Upper lobe of left lung (tissue), 6 donors: Measurements from ENCODE around the gene EHD2. TPM values are rescaled to one million over a fixed set of nuclear protein-coding genes. Genes with fewer than 3 reads are reported as not detected.
A peak's percentile ranks its signal among the peaks of the same experiment; 100 is the strongest.

Experiments
- ATAC-seq, 2 donors: fragments of 200-7000 bp; cut with Tn5 transposase; one replicate each; pipeline ENCODE4 v1.9.1; 2022; ENCODE audit warnings: mild to moderate bottlenecking in 2 of 2, moderate library complexity in 2 of 2; ENCODE audit not compliant: low FRiP score in 2 of 2
- DNase-seq, 2 donors: peaks; one replicate each; pipeline ENCODE4 v3.0.0-alpha.2; 2019 to 2020
- H3K27ac ChIP-seq, 4 donors: fragments of 200-600 bp; sonication (generic); one replicate each; pipeline ENCODE4 v1.5.1; 2016 to 2019
- H3K27me3 ChIP-seq, 4 donors: fragments of 200-600 bp; sonication (generic); one replicate each; pipeline ENCODE4 v1.5.1; 2017 to 2019
- H3K36me3 ChIP-seq, 4 donors: fragments of 200-600 bp; sonication (generic); one replicate each; pipeline ENCODE4 v1.5.1; 2016 to 2019
- H3K4me1 ChIP-seq, 4 donors: fragments of 200-600 bp; sonication (generic); one replicate each; pipeline ENCODE4 v1.5.1; 2018 to 2019
- H3K4me3 ChIP-seq, 4 donors: fragments of 200-600 bp; sonication (generic); one replicate each; pipeline ENCODE4 v1.5.1; 2017 to 2019; ENCODE audit warnings: mild to moderate bottlenecking in 2 of 4, moderate library complexity in 1 of 4
- H3K9me3 ChIP-seq, 4 donors: fragments of 200-600 bp; sonication (generic); one replicate each; pipeline ENCODE4 v1.5.1; 2018 to 2019
- EP300 ChIP-seq, 4 donors: sonication (generic); formaldehyde crosslinking; IDR thresholded peaks; one replicate each; pipeline ENCODE4 v1.5.1; 2017; ENCODE audit warnings: antibody characterized with exemption in 4 of 4, control low read depth in 2 of 4
- POLR2A ChIP-seq, 4 donors: fragments of 450-650 bp; IDR thresholded peaks; one replicate each; pipeline ENCODE4 v1.5.1; 2016 to 2017; ENCODE audit warnings: antibody characterized with exemption in 4 of 4, mild to moderate bottlenecking in 2 of 4
- POLR2AphosphoS5 ChIP-seq, 2 donors: sonication (generic); formaldehyde crosslinking; IDR thresholded peaks; one replicate each; pipeline ENCODE4 v1.5.1; 2017; ENCODE audit warnings: antibody characterized with exemption in 2 of 2
- WGBS, 2 donors: methylation state at CpG; one replicate each; pipeline ENCODE4 v1.1.5; 2017 to 2018; 5-methylcytosine and 5-hydroxymethylcytosine counted together
- total RNA-seq, 6 donors: library from RNA; depleted of rRNA in 4 of 6; stranded (reverse); fragments of >200 nt in 4 of 6; gene quantifications; one replicate each; pipeline versions ENCODE4 v1.1.0 to v1.2.1, GENCODE V29; 2016 to 2021
- TF ChIP-seq, protein P1 (sequence below), 6 experiments: fragments of 450-650 bp in 4 of 6; fragments of 200-600 bp in 2 of 6; sonication (generic) in 2 of 6; IDR thresholded peaks; one replicate each; pipeline ENCODE4 v1.5.1; 2016 to 2019; ENCODE audit warnings: antibody characterized with exemption in 6 of 6
- donor health status: DM: no; HTN: no; CAD: no; lungs with moderate emphysema.
- donor health status: DM: no; HTN: yes; CAD: no; lungs with severe emphysema.

The EHD2 gene
- total RNA-seq, 6 donors from 2014 or later = 80.7 to 426 (median 181) TPM

DNA sequence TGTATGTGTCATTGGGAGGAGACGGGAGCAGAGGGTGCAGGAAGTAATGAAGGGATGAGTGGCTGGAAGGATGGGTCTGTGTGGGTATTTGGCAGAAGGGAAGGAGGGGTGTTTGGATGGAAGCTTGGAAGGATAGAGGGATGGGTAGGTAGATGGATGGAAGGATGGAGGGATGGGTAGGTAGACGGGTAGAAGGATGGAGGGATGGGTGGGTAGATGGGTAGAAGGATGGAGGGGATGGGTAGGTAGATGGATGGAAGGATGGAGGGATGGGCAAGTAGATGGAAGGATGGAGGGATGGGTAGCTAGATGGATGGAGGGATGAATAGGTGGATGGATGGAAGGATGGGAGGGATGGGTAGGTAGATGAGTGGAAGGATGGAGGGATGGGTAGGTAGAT, 41.7 kb upstream of the EHD2 start:
- Histone ChIP-seq H3K9me3 (no peaks in the 10 kb centered on the region), H3K4me1 (peaks cover 15 to 20% (median 16%) of the 10 kb centered on the region in 4 donors), H3K27ac (no peak overlapping the region), H3K4me3 (no peak overlapping the region), H3K36me3 (peaks cover 2 to 46% (median 23%) of the 10 kb centered on the region in 4 donors), H3K27me3 (no peaks in the 10 kb centered on the region)
- no peak for TF ChIP-seq EP300 (IDR thresholded peaks at IDR 0.05)
- TF ChIP-seq POLR2AphosphoS5 (IDR thresholded peaks at IDR 0.05) = no peak
- no peak for TF ChIP-seq POLR2A (IDR thresholded peaks at IDR 0.05)
- TF ChIP-seq, protein P1, sequence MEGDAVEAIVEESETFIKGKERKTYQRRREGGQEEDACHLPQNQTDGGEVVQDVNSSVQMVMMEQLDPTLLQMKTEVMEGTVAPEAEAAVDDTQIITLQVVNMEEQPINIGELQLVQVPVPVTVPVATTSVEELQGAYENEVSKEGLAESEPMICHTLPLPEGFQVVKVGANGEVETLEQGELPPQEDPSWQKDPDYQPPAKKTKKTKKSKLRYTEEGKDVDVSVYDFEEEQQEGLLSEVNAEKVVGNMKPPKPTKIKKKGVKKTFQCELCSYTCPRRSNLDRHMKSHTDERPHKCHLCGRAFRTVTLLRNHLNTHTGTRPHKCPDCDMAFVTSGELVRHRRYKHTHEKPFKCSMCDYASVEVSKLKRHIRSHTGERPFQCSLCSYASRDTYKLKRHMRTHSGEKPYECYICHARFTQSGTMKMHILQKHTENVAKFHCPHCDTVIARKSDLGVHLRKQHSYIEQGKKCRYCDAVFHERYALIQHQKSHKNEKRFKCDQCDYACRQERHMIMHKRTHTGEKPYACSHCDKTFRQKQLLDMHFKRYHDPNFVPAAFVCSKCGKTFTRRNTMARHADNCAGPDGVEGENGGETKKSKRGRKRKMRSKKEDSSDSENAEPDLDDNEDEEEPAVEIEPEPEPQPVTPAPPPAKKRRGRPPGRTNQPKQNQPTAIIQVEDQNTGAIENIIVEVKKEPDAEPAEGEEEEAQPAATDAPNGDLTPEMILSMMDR (IDR thresholded peaks at IDR 0.05) = no peak
- DNase-seq (no peak), ATAC-seq (no peak)
- WGBS, 2 donors = 95 to 98% methylated on average over 2 of the region's 2 CpGs

DNA sequence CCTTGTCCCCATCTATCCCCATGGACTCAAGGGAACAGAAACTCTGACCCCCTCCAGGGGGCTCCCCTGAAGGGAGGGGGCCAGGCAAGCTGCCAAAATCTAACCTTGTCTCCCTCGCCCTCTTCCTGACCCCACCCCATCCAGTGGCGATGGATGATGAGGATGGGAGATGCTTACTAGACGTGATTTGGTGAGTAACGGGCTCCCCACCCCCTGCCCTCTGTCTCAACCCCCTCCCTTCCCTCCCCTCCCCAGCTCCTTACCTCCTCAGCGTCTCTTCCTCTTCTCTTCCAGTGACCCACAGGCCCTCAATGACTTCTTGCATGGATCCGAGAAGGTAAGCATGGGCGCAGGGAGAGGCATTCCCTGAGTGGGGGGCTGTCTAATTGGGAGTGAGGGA, 39.8 kb upstream of the EHD2 start:
- no peak overlapping the region for H3K4me3 ChIP-seq
- ATAC-seq (no peak), DNase-seq (no peak)
- no peaks in the 10 kb centered on the region for H3K27me3 ChIP-seq
- no peaks in the 10 kb centered on the region for H3K9me3 ChIP-seq
- WGBS, 2 donors = 93 to 95% methylated on average over 7 of the region's 7 CpGs
- TF ChIP-seq POLR2A (IDR thresholded peaks at IDR 0.05) (no peak), POLR2AphosphoS5 (IDR thresholded peaks at IDR 0.05) (no peak), EP300 (IDR thresholded peaks at IDR 0.05) (no peak)
- TF ChIP-seq, protein P1 (IDR thresholded peaks at IDR 0.05) = no peak
- H3K27ac ChIP-seq = no peak overlapping the region
- H3K4me1 ChIP-seq = peaks cover 0 to 1% (median 0%) of the 10 kb centered on the region in 4 donors
- H3K36me3 ChIP-seq = peaks cover 7 to 53% (median 33%) of the 10 kb centered on the region in 4 donors

DNA sequence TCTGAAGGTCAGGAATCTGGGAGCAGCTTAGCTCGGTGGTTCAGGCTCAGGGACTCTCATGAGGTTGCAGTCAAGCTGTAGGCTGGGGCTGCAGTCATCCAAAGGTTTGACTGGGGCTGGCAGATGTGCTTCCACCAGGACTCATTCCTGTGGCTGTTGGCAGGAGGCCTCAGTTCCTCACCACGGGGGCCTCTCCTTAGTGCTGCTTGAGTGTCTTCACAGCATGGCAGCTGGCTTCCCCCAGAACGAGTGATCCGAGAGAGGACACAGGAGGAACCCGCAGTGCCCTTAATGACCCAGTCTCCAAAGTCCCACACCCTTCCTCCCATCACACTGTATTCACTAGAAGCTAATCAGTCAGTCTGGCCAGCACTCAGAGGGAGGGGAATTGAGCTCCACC, 38.7 kb upstream of the EHD2 start:
- Histone ChIP-seq H3K27ac (no peak overlapping the region), H3K4me1 (no peaks in the 10 kb centered on the region), H3K4me3 (no peak overlapping the region), H3K36me3 (peaks cover 8 to 58% (median 39%) of the 10 kb centered on the region in 4 donors), H3K9me3 (no peaks in the 10 kb centered on the region), H3K27me3 (no peaks in the 10 kb centered on the region)
- ATAC-seq = no peak
- no peak for TF ChIP-seq POLR2AphosphoS5 (IDR thresholded peaks at IDR 0.05)
- TF ChIP-seq EP300 (IDR thresholded peaks at IDR 0.05) = no peak
- DNase-seq = no peak
- WGBS, 2 donors = 74 to 100% methylated on average over 1 to 5 of the region's 5 CpGs

DNA sequence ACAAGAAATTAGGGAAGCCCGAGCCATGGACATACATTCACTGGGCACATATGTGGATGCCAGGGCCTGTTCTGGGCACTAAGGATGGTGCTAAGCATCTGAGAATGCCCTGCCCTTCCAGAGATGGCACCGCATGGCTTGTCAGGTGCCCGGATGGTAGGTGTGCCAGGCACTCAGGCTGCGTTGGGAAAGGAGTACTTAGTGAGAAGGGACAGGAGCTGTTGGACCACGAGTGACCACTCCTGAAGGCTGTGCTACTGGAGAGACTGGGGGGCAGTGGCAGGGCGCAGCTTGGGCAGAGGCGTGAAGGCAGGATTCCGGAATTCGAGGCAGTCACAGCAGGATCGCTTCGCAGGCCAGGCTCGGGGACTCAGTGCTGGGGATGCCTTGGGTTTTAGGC, 38.0 kb upstream of the EHD2 start:
- Histone ChIP-seq H3K4me3 (no peak overlapping the region), H3K27ac (no peak overlapping the region), H3K4me1 (no peaks in the 10 kb centered on the region), H3K36me3 (peaks cover 16 to 60% (median 44%) of the 10 kb centered on the region in 4 donors), H3K27me3 (no peaks in the 10 kb centered on the region), H3K9me3 (no peaks in the 10 kb centered on the region)
- no peak for TF ChIP-seq POLR2AphosphoS5 (IDR thresholded peaks at IDR 0.05)
- DNase-seq (no peak), ATAC-seq (no peak)
- 93 to 96% methylated on average over 12 of the region's 12 CpGs for WGBS, 2 donors

DNA sequence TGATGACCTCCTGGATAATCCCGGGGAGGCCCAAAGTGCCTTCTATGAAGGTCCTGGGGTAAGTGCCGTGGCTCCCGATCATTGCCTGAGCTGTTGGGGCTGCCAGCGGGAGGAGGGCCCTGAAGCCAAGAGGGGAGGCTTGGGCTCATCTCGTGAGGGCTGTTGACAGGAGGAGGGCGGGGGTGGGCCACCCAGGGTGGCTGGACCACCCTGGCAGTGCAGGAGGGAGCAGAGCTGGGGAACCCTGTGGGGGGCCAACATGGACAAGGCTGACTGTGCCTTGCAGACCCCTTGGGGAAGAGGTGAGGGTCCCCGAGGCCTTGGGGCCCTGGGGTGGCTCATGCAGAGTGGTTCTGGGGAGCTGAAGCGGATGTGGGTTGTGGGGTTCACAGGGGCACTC, 37.4 kb upstream of the EHD2 start:
- peak in 1 of 2 donors; percentile 36 for DNase-seq
- peaks cover 20 to 65% (median 48%) of the 10 kb centered on the region in 4 donors for H3K36me3 ChIP-seq

DNA sequence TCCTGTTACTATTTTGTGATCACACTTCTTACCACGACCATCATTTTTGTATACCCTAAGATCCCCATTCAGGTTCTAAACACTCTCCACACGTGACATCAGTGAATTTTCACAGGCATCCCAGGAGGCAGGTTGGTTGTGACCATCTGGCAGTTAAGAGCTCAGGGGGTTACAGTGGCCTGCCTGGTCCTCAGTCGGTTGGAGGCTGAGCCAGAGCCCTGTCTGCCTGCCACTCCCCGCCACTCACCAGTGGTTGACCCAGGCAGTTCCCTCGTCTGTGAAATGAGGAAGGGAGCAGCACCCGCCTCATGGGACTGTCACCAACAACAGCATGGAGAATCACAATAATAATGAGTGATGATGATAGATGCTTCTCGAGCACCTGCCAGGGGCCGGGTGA, 36.4 kb upstream of the EHD2 start:
- ATAC-seq (no peak), DNase-seq (no peak)
- no peak overlapping the region for H3K4me3 ChIP-seq
- H3K27ac ChIP-seq = no peak overlapping the region
- no peak for TF ChIP-seq POLR2A (IDR thresholded peaks at IDR 0.05)
- TF ChIP-seq, protein P1 (IDR thresholded peaks at IDR 0.05) = no peak
- TF ChIP-seq EP300 (IDR thresholded peaks at IDR 0.05) = no peak
- no peak for TF ChIP-seq POLR2AphosphoS5 (IDR thresholded peaks at IDR 0.05)
- 86 to 91% methylated on average over 8 of the region's 8 CpGs for WGBS, 2 donors
- no peaks in the 10 kb centered on the region for H3K9me3 ChIP-seq
- no peaks in the 10 kb centered on the region for H3K4me1 ChIP-seq
- no peaks in the 10 kb centered on the region for H3K27me3 ChIP-seq
- H3K36me3 ChIP-seq = peaks cover 22 to 74% (median 53%) of the 10 kb centered on the region in 4 donors

More for the DNA sequence above, 37.4 kb upstream of the EHD2 start:
- Histone ChIP-seq H3K27me3 (no peaks in the 10 kb centered on the region), H3K27ac (no peak overlapping the region), H3K9me3 (no peaks in the 10 kb centered on the region), H3K4me1 (no peaks in the 10 kb centered on the region), H3K4me3 (no peak overlapping the region)
- 91% methylated on average over 8 of the region's 8 CpGs; no CpG with 5 or more reads in 1 of the 2 donors for WGBS, 2 donors
- no peak for ATAC-seq
- TF ChIP-seq EP300 (IDR thresholded peaks at IDR 0.05) = no peak
- no peak for TF ChIP-seq POLR2AphosphoS5 (IDR thresholded peaks at IDR 0.05)
- TF ChIP-seq, protein P1 (IDR thresholded peaks at IDR 0.05) = no peak
